ENCODE data around the gene BACE1.

DNA sequence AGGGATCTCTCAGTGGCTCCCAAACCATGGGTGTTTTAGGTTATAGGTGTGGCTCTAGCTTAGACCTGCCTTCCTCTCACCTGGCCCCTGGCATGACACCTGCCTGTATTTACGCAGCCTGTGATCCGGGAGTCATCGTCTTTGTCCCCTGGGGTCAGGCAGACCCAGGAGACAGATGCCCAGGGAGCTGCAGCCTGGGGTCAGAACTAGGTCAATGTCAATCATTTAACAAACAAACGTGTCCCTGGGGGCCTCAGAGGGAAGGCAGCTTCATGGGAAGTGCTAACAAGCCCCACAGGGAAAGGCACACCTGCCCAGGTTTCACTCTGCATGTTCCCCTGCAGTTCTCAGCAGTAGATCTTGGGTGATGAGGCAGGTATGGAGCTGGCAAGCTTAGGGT, 13.0 kb downstream of the BACE1 start:
- TF ChIP-seq, protein P1, sequence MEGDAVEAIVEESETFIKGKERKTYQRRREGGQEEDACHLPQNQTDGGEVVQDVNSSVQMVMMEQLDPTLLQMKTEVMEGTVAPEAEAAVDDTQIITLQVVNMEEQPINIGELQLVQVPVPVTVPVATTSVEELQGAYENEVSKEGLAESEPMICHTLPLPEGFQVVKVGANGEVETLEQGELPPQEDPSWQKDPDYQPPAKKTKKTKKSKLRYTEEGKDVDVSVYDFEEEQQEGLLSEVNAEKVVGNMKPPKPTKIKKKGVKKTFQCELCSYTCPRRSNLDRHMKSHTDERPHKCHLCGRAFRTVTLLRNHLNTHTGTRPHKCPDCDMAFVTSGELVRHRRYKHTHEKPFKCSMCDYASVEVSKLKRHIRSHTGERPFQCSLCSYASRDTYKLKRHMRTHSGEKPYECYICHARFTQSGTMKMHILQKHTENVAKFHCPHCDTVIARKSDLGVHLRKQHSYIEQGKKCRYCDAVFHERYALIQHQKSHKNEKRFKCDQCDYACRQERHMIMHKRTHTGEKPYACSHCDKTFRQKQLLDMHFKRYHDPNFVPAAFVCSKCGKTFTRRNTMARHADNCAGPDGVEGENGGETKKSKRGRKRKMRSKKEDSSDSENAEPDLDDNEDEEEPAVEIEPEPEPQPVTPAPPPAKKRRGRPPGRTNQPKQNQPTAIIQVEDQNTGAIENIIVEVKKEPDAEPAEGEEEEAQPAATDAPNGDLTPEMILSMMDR (IDR thresholded peaks at IDR 0.05) = no peak
- no peak for TF ChIP-seq SOX15 (CRISPR knock-in tag; IDR thresholded peaks at IDR 0.05)

Data from WTC11 (cell line).